ENCODE measurements around the gene CALD1. TPM values are rescaled to one million over a fixed set of nuclear protein-coding genes. Genes with fewer than 3 reads are reported as not detected.

CALD1 gene
- total and polyA plus RNA-seq, 11 donors: 89.6 to 186 (median 125) TPM

- ATAC-seq: no peak
- no peaks in the 10 kb centered on the region for H3K27me3 ChIP-seq
- TF ChIP-seq CTCF (IDR thresholded peaks at IDR 0.05) (no peak), POLR2A (IDR thresholded peaks at IDR 0.05) (no peak)
- no peak overlapping the region for H3K4me3 ChIP-seq
- no peak overlapping the region for H3K27ac ChIP-seq
- H3K4me1 ChIP-seq: peaks cover 0 to 3% (median 0%) of the 10 kb centered on the region in 12 donors
- intact Hi-C loops (cut with DNase I): no loop called here
- H3K36me3 ChIP-seq: peaks cover 0 to 19% (median 0%) of the 10 kb centered on the region in 9 donors
- DNase-seq: no peak
- 92 to 100% (median 98%) methylated on average over 1 of the region's 1 CpG for WGBS, 4 donors
- peaks cover 0 to 2% (median 0%) of the 10 kb centered on the region in 12 donors for H3K9me3 ChIP-seq
Measured at GRCh38 chr7:135001390-135002165, 222.1 kb downstream of the CALD1 start.

- Histone ChIP-seq H3K4me1 (no peaks in the 10 kb centered on the region), H3K27me3 (no peaks in the 10 kb centered on the region), H3K36me3 (no peaks in the 10 kb centered on the region), H3K4me3 (no peak overlapping the region), H3K27ac (no peak overlapping the region), H3K9me3 (peaks cover 0 to 6% (median 0%) of the 10 kb centered on the region in 12 donors)
- ATAC-seq: no peak
- DNase-seq: no peak
- intact Hi-C loops (cut with DNase I): no loop called here
- no peak for TF ChIP-seq POLR2A (IDR thresholded peaks at IDR 0.05)
- no peak for TF ChIP-seq CTCF (IDR thresholded peaks at IDR 0.05)
Measured at GRCh38 chr7:135012229-135012628, 232.8 kb downstream of the CALD1 start.

Other genes starting within 250 kb of the CALD1 start
- gene AKR1B15, start 230.5 kb upstream of the CALD1 start, total RNA-seq: not detected
- not detected for gene AKR1B15, start 230.5 kb upstream of the CALD1 start, polyA plus RNA-seq
- 10 to 100 TPM; 12.3 to 17.8 (median 14.9) TPM for gene BPGM, start 132.8 kb upstream of the CALD1 start, total RNA-seq
- gene BPGM, start 132.8 kb upstream of the CALD1 start, polyA plus RNA-seq: 10 to 100 TPM; 15.4 to 26.0 TPM
- 1 to 10 TPM in 4 of 9 donors, under 1 TPM in 5; 0.40 to 1.5 (median 0.93) TPM for gene AGBL3, start 206.9 kb downstream of the CALD1 start, total RNA-seq
- under 1 TPM; 0.83 to 0.99 TPM for gene AGBL3, start 206.9 kb downstream of the CALD1 start, polyA plus RNA-seq